HepG2 (cell line): ENCODE measurements around the gene SLC1A4. TPM values are rescaled to one million over a fixed set of nuclear protein-coding genes. Genes with fewer than 3 reads are reported as not detected.
A peak's percentile ranks its signal among the peaks of the same experiment; 100 is the strongest.

ENCODE experiments used
- ADNP ChIP-seq: sonication (generic); formaldehyde crosslinking; IDR thresholded peaks from 2 replicates; pipeline ENCODE4 v1.4.0; 2020; ENCODE audit warnings: missing genetic modification reagents
- ASH2L ChIP-seq: fragments of 300-600, 200-600 bp; sonication (generic); IDR thresholded peaks from 2 replicates; pipeline ENCODE4 v1.7.0; 2017; ENCODE audit warnings: low read depth, mild to moderate bottlenecking, moderate library complexity, mixed read lengths, low read length; ENCODE audit not compliant: insufficient read length
- EHMT2 ChIP-seq: fragments of 200-600 bp; sonication (generic); IDR thresholded peaks from 2 replicates; pipeline ENCODE4 v1.7.0; 2017; ENCODE audit warnings: antibody characterized with exemption, low read depth, low read length, borderline replicate concordance
- FOXK2 ChIP-seq: fragments of 450-650 bp; IDR thresholded peaks from 2 replicates; pipeline ENCODE4 v1.6.1; 2016
- KAT8 ChIP-seq: IDR thresholded peaks from 2 replicates; pipeline ENCODE4 v1.6.1; 2016; ENCODE audit warnings: missing genetic modification reagents, missing compliant biosample characterization
- KDM5B ChIP-seq: sonication (generic); formaldehyde crosslinking; IDR thresholded peaks from 2 replicates; pipeline ENCODE4 v1.4.0; 2020; ENCODE audit warnings: missing genetic modification reagents, mild to moderate bottlenecking, borderline replicate concordance
- LCORL ChIP-seq, 2 experiments: fragments of 450-650 bp in 1 of 2; sonication (generic) in 1 of 2; formaldehyde crosslinking in 1 of 2; IDR thresholded peaks; 2 replicates each; pipeline versions ENCODE4 v1.5.0 to v1.6.1; 2017 to 2020; ENCODE audit warnings: antibody characterized with exemption in 1 of 2, missing genetic modification reagents in 1 of 2
- MYC ChIP-seq: sonication (generic); formaldehyde crosslinking; IDR thresholded peaks from 2 replicates; pipeline ENCODE4 v1.9.0; 2021; ENCODE audit warnings: missing genetic modification reagents, borderline replicate concordance
- NFKBIZ ChIP-seq: IDR thresholded peaks from 2 replicates; pipeline ENCODE4 v1.6.1; 2018; ENCODE audit warnings: missing genetic modification reagents, missing compliant biosample characterization
- NRL ChIP-seq: sonication (generic); formaldehyde crosslinking; IDR thresholded peaks from 2 replicates; pipeline ENCODE4 v1.5.0; 2020; ENCODE audit warnings: missing genetic modification reagents, mild to moderate bottlenecking, moderate library complexity, borderline replicate concordance
- POLR2AphosphoS2 ChIP-seq: IDR thresholded peaks from 2 replicates; pipeline ENCODE4 v1.6.1; 2011; ENCODE audit warnings: low read depth, low read length, improper control_type of control experiment
- PTBP1 ChIP-seq: fragments of 200-400 bp; formaldehyde crosslinking; IDR thresholded peaks from 2 replicates; pipeline ENCODE4 v1.6.1; 2018; ENCODE audit warnings: low read length, low read depth; ENCODE audit not compliant: poor library complexity, severe bottlenecking
- RORA ChIP-seq: sonication (generic); formaldehyde crosslinking; IDR thresholded peaks from 2 replicates; pipeline ENCODE4 v1.5.0; 2020; ENCODE audit warnings: mild to moderate bottlenecking, missing genetic modification reagents, moderate library complexity
- SP4 ChIP-seq: sonication (generic); formaldehyde crosslinking; IDR thresholded peaks from 2 replicates; pipeline ENCODE4 v1.8.1; 2023; ENCODE audit warnings: mild to moderate bottlenecking, missing genetic modification reagents
- SRF ChIP-seq: IDR thresholded peaks from 2 replicates; pipeline ENCODE4 v1.6.1; 2011; ENCODE audit warnings: mild to moderate bottlenecking, low read depth, low read length, moderate library complexity
- TRIM24 ChIP-seq: sonication (generic); formaldehyde crosslinking; IDR thresholded peaks from 2 replicates; pipeline ENCODE4 v1.8.0; 2022; ENCODE audit warnings: mild to moderate bottlenecking, missing genetic modification reagents
- ZFAT ChIP-seq: sonication (generic); formaldehyde crosslinking; conservative IDR thresholded peaks from 2 replicates; pipeline ENCODE4 v1.8.1; 2023; ENCODE audit warnings: missing genetic modification reagents, inconsistent platforms
- ZFP36L2 ChIP-seq: sonication (generic); formaldehyde crosslinking; IDR thresholded peaks from 2 replicates; pipeline ENCODE4 v1.4.0; 2020; ENCODE audit warnings: missing genetic modification reagents
- ZNF253 ChIP-seq: sonication (generic); formaldehyde crosslinking; IDR thresholded peaks from 2 replicates; pipeline ENCODE4 v1.8.0; 2022; ENCODE audit warnings: mild to moderate bottlenecking, missing genetic modification reagents, borderline replicate concordance
- ZNF333 ChIP-seq: sonication (generic); formaldehyde crosslinking; IDR thresholded peaks from 2 replicates; pipeline ENCODE4 v1.4.0; 2020; ENCODE audit warnings: mild to moderate bottlenecking, missing genetic modification reagents, borderline replicate concordance
- ZNF350 ChIP-seq: sonication (generic); formaldehyde crosslinking; IDR thresholded peaks from 2 replicates; pipeline ENCODE4 v1.4.0; 2020; ENCODE audit warnings: mild to moderate bottlenecking, low read depth, missing genetic modification reagents, borderline replicate concordance
- ZNF430 ChIP-seq: sonication (generic); formaldehyde crosslinking; IDR thresholded peaks from 2 replicates; pipeline ENCODE4 v1.9.0; 2021; ENCODE audit warnings: mild to moderate bottlenecking, missing genetic modification reagents
- ZNF501 ChIP-seq: sonication (generic); formaldehyde crosslinking; IDR thresholded peaks from 2 replicates; pipeline ENCODE4 v1.5.1; 2020; ENCODE audit warnings: mild to moderate bottlenecking, moderate library complexity, missing genetic modification reagents
- ZNF644 ChIP-seq: IDR thresholded peaks from 2 replicates; pipeline ENCODE4 v1.6.1; 2016; ENCODE audit warnings: low read depth
- ZNF660 ChIP-seq: sonication (generic); formaldehyde crosslinking; IDR thresholded peaks from 2 replicates; pipeline ENCODE4 v1.5.1; 2020; ENCODE audit warnings: mild to moderate bottlenecking, low read depth, missing genetic modification reagents, borderline replicate concordance
- ZNF674 ChIP-seq: sonication (generic); formaldehyde crosslinking; IDR thresholded peaks from 2 replicates; pipeline ENCODE4 v1.5.0; 2020; ENCODE audit warnings: low read depth, mild to moderate bottlenecking, missing genetic modification reagents
- ZSCAN12 ChIP-seq: sonication (generic); formaldehyde crosslinking; IDR thresholded peaks from 2 replicates; pipeline ENCODE4 v1.9.0; 2021; ENCODE audit warnings: mild to moderate bottlenecking, missing genetic modification reagents
- polyA plus RNA-seq, 8 experiments: library from polyadenylated mRNA; depleted of rRNA in 3 of 8; stranded (reverse) in 7 of 8; unstranded in 1 of 8; fragments of >200 nt; fragmentation: Illumina TruSeq in 4 of 8; extraction: Trizol in 4 of 8; gene quantifications; 2 replicates each; pipeline versions ENCODE4 v1.2.1 to v1.2.3, GENCODE V29; 2011 to 2016; ENCODE audit warnings: low read depth in 4 of 8, missing spikeins in 1 of 8, mixed read lengths in 1 of 8; ENCODE audit not compliant: insufficient read depth in 1 of 8
- total RNA-seq, 5 experiments: library from RNA; depleted of rRNA; stranded (reverse); fragments of >200 nt; fragmentation: Illumina TruSeq; extraction: Trizol; gene quantifications; 2 replicates each; pipeline ENCODE4 v1.2.3, GENCODE V29; 2016; ENCODE audit warnings: low read depth in 1 of 5
- TF ChIP-seq, protein P1 (sequence below): sonication (generic); formaldehyde crosslinking; IDR thresholded peaks from 2 replicates; pipeline ENCODE4 v1.5.0; 2020; ENCODE audit warnings: missing genetic modification reagents, mild to moderate bottlenecking, borderline replicate concordance
- TF ChIP-seq, protein P2 (sequence below): sonication (generic); formaldehyde crosslinking; IDR thresholded peaks from 2 replicates; pipeline ENCODE4 v1.4.0; 2020; ENCODE audit warnings: mild to moderate bottlenecking, missing genetic modification reagents

Gene SLC1A4
- total and polyA plus RNA-seq, 2 of the 13 experiments (the other 11 are each of a cell fraction or from before 2014, with no cell fraction given) = 21.0 to 39.6 TPM

DNA sequence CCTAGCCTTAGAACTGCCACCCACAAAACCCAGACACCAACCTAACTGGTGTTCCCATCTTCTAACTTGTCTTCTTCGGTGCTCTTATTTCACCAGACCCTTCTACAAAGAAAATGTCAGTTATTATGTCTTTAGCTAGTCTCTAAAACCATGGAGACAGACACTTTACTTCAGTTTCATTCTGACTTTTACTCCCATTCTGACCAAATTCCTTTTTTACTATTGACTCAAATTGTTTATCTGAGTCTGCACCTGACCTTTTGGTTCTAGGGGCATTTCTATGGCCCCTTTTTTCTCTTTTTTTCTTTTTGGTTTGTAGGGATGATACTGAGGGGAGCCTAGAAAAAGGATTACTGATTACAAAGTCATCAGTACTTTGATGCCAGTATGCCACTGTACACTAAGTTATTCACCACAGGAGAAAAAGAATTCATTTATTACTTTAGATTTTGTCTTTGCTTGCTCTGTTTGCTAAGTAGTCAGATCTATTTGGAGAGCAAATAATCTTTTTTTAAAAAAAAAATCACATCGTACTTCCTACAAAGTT, 6.8 kb upstream of the SLC1A4 start (continued):
- TF ChIP-seq LCORL (IDR thresholded peaks at IDR 0.05) = peak; percentile 73; the same call in 1 of the 2 replicates
- TF ChIP-seq LCORL (CRISPR knock-in tag; IDR thresholded peaks at IDR 0.05) = peak; percentile 59; the same call in 1 of the 2 replicates
- no peak for TF ChIP-seq NRL (CRISPR knock-in tag)
- no peak for TF ChIP-seq ZSCAN12 (CRISPR knock-in tag)
- no peak for TF ChIP-seq ZNF660 (CRISPR knock-in tag)
- TF ChIP-seq NFKBIZ = no peak
- no peak for TF ChIP-seq FOXK2
- no peak for TF ChIP-seq KDM5B (CRISPR knock-in tag)
- no peak for TF ChIP-seq ZNF253 (CRISPR knock-in tag)
- TF ChIP-seq ZNF674 (CRISPR knock-in tag) = no peak
- TF ChIP-seq SRF = no peak
- TF ChIP-seq, protein P1, sequence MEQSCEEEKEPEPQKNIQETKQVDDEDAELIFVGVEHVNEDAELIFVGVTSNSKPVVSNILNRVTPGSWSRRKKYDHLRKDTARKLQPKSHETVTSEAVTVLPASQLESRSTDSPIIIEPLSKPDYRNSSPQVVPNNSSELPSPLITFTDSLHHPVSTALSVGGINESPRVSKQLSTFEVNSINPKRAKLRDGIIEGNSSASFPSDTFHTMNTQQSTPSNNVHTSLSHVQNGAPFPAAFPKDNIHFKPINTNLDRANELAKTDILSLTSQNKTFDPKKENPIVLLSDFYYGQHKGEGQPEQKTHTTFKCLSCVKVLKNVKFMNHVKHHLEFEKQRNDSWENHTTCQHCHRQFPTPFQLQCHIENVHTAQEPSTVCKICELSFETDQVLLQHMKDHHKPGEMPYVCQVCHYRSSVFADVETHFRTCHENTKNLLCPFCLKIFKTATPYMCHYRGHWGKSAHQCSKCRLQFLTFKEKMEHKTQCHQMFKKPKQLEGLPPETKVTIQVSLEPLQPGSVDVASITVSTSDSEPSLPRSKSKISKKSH (CRISPR knock-in tag) = no peak
- no peak for TF ChIP-seq ADNP (CRISPR knock-in tag)
- no peak for TF ChIP-seq ZFP36L2 (CRISPR knock-in tag)
- peak; percentile 98 for TF ChIP-seq ASH2L
- no peak for TF ChIP-seq RORA (CRISPR knock-in tag)
- TF ChIP-seq ZNF430 (CRISPR knock-in tag) = no peak
- no peak for TF ChIP-seq ZNF333
- no peak for TF ChIP-seq PTBP1
- no peak for TF ChIP-seq ZFAT
- no peak for TF ChIP-seq POLR2AphosphoS2
- no peak for TF ChIP-seq ZNF350 (CRISPR knock-in tag)
- TF ChIP-seq ZNF644 (CRISPR knock-in tag) = no peak
- TF ChIP-seq ZNF501 (CRISPR knock-in tag) = no peak
- no peak for TF ChIP-seq EHMT2
- TF ChIP-seq, protein P2, sequence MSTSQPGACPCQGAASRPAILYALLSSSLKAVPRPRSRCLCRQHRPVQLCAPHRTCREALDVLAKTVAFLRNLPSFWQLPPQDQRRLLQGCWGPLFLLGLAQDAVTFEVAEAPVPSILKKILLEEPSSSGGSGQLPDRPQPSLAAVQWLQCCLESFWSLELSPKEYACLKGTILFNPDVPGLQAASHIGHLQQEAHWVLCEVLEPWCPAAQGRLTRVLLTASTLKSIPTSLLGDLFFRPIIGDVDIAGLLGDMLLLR (CRISPR knock-in tag) = no peak
- TF ChIP-seq TRIM24 (CRISPR knock-in tag) = no peak
- TF ChIP-seq MYC (CRISPR knock-in tag) = no peak
- no peak for TF ChIP-seq SP4 (CRISPR knock-in tag)
- peak; percentile 53; the same call in 1 of the 2 replicates for TF ChIP-seq KAT8 (CRISPR knock-in tag)
